GM12878 (cell line): ENCODE results near the gene FANCD2. TPM values are rescaled to one million over a fixed set of nuclear protein-coding genes. Genes with fewer than 3 reads are reported as not detected.
A peak's percentile ranks its signal among the peaks of the same experiment; 100 is the strongest.
"Not testable (repeated sequence)": the region's sequence is repeated elsewhere in the genome, so short reads cannot be mapped to it uniquely, and the experiment has no call there.

Experiments
- ATAC-seq: fragments of 200-7000 bp; cut with Tn5 transposase; 3 replicates; pipeline ENCODE4 v1.9.1; 2020; ENCODE audit warnings: mild to moderate bottlenecking, moderate library complexity
- BruUV-seq: library from RNA; stranded (reverse); fragments of 400-500 nt; replicated peaks from 2 replicates; lab custom pipeline; 2021; lab: Mats Ljungman, UMichigan
- CTCF ChIA-PET: fragments of 300-600 bp; sonication (Branson Sonifier 250); formaldehyde crosslinking; extraction: SDS; loops from one replicate; lab custom pipeline; 2021; ENCODE audit warnings: inconsistent platforms; lab: Yijun Ruan, JAX
- POLR2A ChIA-PET: fragments of 350-600 bp; formaldehyde crosslinking; extraction: SDS; loops from one replicate; lab custom pipeline; 2021; ENCODE audit warnings: inconsistent platforms; lab: Charles Lee
- RAD21 ChIA-PET: fragments of 300-600 bp; sonication (Branson Sonifier 250); formaldehyde crosslinking; loops from one replicate; lab custom pipeline; 2023; ENCODE audit warnings: antibody characterized with exemption; ENCODE audit not compliant: unreplicated experiment; lab: Charles Lee
- SMC1A ChIA-PET: fragments of 300-600 bp; sonication (Branson Sonifier 250); formaldehyde crosslinking; loops from one replicate; lab custom pipeline; 2023; ENCODE audit not compliant: unreplicated experiment, uncharacterized antibody; lab: Charles Lee
- DNase-seq: peaks from one replicate; pipeline ENCODE4 v3.0.0-alpha.2; 2011; ENCODE audit warnings: low read depth, low spot score
- FAIRE-seq: peaks from 3 replicates; lab custom pipeline; 2011; peaks lifted over from hg19 to GRCh38; lab: Jason Lieb, UNC
- H2AFZ ChIP-seq: 2 replicates; pipeline ENCODE4 v1.6.0; 2011; ENCODE audit warnings: low read depth, low read length, control low read depth; ENCODE audit not compliant: control insufficient read depth
- H3K27ac ChIP-seq: 2 replicates; pipeline ENCODE4 v1.5.1; 2011; ENCODE audit warnings: control low read depth; ENCODE audit not compliant: control insufficient read depth, insufficient read depth
- H3K27me3 ChIP-seq, 2 experiments: replicated peaks in 1 of 2; 2 replicates each; pipeline versions ENCODE4 v1.6.0 to v1.6.1; 2011; ENCODE audit warnings: low read length in 1 of 2; ENCODE audit not compliant: control insufficient read depth in 2 of 2, insufficient read depth in 2 of 2
- H3K36me3 ChIP-seq, 2 experiments: 2 replicates each; pipeline ENCODE4 v1.5.1; 2011; ENCODE audit warnings: low read length in 1 of 2; ENCODE audit not compliant: control insufficient read depth in 2 of 2, insufficient read depth in 2 of 2
- H3K4me1 ChIP-seq: 2 replicates; pipeline ENCODE4 v1.6.1; 2011; ENCODE audit warnings: mild to moderate bottlenecking, low read length, moderate library complexity, mixed read lengths; ENCODE audit not compliant: control insufficient read depth, insufficient read depth
- H3K4me2 ChIP-seq: 2 replicates; pipeline ENCODE4 v1.6.0; 2011; ENCODE audit warnings: control low read depth; ENCODE audit not compliant: control insufficient read depth, insufficient read depth
- H3K4me3 ChIP-seq: fragments of 200-600 bp; sonication (generic); 2 replicates; pipeline ENCODE4 v1.5.1; 2016
- H3K79me2 ChIP-seq: 2 replicates; pipeline ENCODE4 v1.6.0; 2011; ENCODE audit warnings: low read length; ENCODE audit not compliant: control insufficient read depth, insufficient read depth
- H3K9ac ChIP-seq: 2 replicates; pipeline ENCODE4 v1.8.0; 2011; ENCODE audit warnings: low read length, control low read depth, mixed read lengths; ENCODE audit not compliant: control insufficient read depth, insufficient read depth
- H3K9me3 ChIP-seq: replicated peaks from 3 replicates; pipeline ENCODE4 v1.5.1; 2011; ENCODE audit warnings: mild to moderate bottlenecking, low read length; ENCODE audit not compliant: control insufficient read depth, insufficient read depth
- H4K20me1 ChIP-seq: 2 replicates; pipeline ENCODE4 v1.6.0; 2011; ENCODE audit not compliant: control insufficient read depth, insufficient read depth
- MXI1 ChIP-seq: fragments of 150-350 bp; IDR thresholded peaks from 2 replicates; pipeline ENCODE4 v1.6.1; 2011; ENCODE audit warnings: low read depth, mild to moderate bottlenecking, inconsistent platforms, low read length, improper control_type of control experiment
- SP1 ChIP-seq: IDR thresholded peaks from one replicate; pipeline ENCODE4 v1.6.1; 2011; ENCODE audit warnings: low read depth, low read length
- ZNF622 ChIP-seq: fragments of 450-650 bp; IDR thresholded peaks from 2 replicates; pipeline ENCODE4 v1.6.1; 2017; ENCODE audit warnings: mild to moderate bottlenecking, inconsistent platforms
- WGBS: methylation state at CpG from one replicate; pipeline ENCODE4 v1.1.6; 2016; ENCODE audit warnings: low lambda C conversion rate; ENCODE audit not compliant: insufficient replicate concordance, insufficient coverage; ENCODE audit errors: missing lambda C conversion rate; 5-methylcytosine and 5-hydroxymethylcytosine counted together
- in situ Hi-C: fragments of 300-500 bp; cut with MboI; formaldehyde crosslinking; loops from 9 replicates; pipeline ENCODE4 v1.14.3; 2018; ENCODE audit warnings: mixed read lengths
- intact Hi-C: fragments of 100-400 bp; cut with micrococcal nuclease; formaldehyde crosslinking; loops from one replicate; pipeline ENCODE4 v1.14.2; 2022; ENCODE audit not compliant: unreplicated experiment
- polyA plus RNA-seq, 11 experiments: library from polyadenylated mRNA; depleted of rRNA in 4 of 11; unstranded in 6 of 11; stranded (reverse) in 5 of 11; fragments of >200 nt; fragmentation: Nextera tagmentation in 4 of 11; fragmentation: Illumina TruSeq in 1 of 11; extraction: Ambion mirVana in 4 of 11; extraction: Trizol in 1 of 11; gene quantifications; 1 replicate in 1 of 11; 2 replicates in 10 of 11; pipeline versions ENCODE4 v1.2.1 to v1.2.3, GENCODE V29; 2011 to 2016; ENCODE audit warnings: inconsistent platforms in 2 of 11, missing spikeins in 2 of 11, low read depth in 1 of 11
- total RNA-seq, 4 experiments: library from RNA; depleted of rRNA in 3 of 4; stranded (reverse); fragments of >200 nt in 3 of 4; fragmentation: Illumina TruSeq in 1 of 4; extraction: Trizol in 1 of 4; gene quantifications; 2 replicates each; pipeline versions ENCODE4 v1.2.1 to v1.2.3, GENCODE V29; 2013 to 2021
- TF ChIP-seq, protein P1 (sequence below): IDR thresholded peaks from 2 replicates; pipeline ENCODE4 v1.6.1; 2011; ENCODE audit warnings: borderline replicate concordance, low read depth, mild to moderate bottlenecking, moderate library complexity, low read length; ENCODE audit not compliant: insufficient read depth, poor library complexity, severe bottlenecking

The FANCD2 gene
- total and polyA plus RNA-seq, 10 of the 15 experiments (the other 5 are each of a cell fraction or from before 2014, with no cell fraction given) = 37.9 to 72.8 (median 56.2) TPM

DNA sequence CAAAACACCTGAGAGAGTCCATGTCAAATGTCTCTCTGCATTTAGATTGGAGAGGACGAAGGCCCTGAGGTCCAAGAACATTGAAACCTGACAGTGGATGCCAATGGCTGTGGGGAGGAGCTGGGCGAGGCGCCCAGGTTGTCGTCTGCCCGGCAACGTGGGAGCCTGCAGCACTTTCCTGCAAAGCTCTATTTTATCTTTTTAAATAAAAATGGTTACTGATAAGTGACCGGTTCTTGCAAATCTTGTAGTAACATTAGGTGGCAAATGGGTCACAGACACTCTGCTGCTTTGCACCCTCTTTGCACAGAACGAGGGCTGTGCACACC lies 19.5 kb upstream of the FANCD2 start:
- intact Hi-C loops (no loop called here), in situ Hi-C loops (no loop called here)
- ChIA-PET RAD21 (no interaction called here), SMC1A (interaction anchor here (0.7 kb wide), 1 partner anchor 93 kb away, joined by 3 read pairs; no protein-coding TSS in a partner anchor), CTCF (no interaction called here), POLR2A (no interaction called here)
- FAIRE-seq (no peak), DNase-seq (no peak), ATAC-seq (no peak)
- Histone ChIP-seq H3K27me3 (no peaks in the 10 kb centered on the region), H3K36me3 (peaks cover 2 to 3% of the 10 kb centered on the region in 2 experiments; a peak in 3 of 4 replicates), H3K9ac (no peak overlapping the region), H3K4me3 (no peak overlapping the region), H2AFZ (no peak overlapping the region), H4K20me1 (no peaks in the 10 kb centered on the region), H3K4me2 (no peak overlapping the region), H3K79me2 (no peaks in the 10 kb centered on the region), H3K27ac (no peak overlapping the region), H3K9me3 (no peaks in the 10 kb centered on the region), H3K4me1 (peaks cover 3% of the 10 kb centered on the region)
- WGBS = 70% methylated on average over 8 of the region's 8 CpGs
- TF ChIP-seq ZNF622 = no peak
- TF ChIP-seq, protein P1, sequence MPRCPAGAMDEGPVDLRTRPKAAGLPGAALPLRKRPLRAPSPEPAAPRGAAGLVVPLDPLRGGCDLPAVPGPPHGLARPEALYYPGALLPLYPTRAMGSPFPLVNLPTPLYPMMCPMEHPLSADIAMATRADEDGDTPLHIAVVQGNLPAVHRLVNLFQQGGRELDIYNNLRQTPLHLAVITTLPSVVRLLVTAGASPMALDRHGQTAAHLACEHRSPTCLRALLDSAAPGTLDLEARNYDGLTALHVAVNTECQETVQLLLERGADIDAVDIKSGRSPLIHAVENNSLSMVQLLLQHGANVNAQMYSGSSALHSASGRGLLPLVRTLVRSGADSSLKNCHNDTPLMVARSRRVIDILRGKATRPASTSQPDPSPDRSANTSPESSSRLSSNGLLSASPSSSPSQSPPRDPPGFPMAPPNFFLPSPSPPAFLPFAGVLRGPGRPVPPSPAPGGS = peak; percentile 28
- TF ChIP-seq MXI1 = no peak
- BruUV-seq = no TSS peak

DNA sequence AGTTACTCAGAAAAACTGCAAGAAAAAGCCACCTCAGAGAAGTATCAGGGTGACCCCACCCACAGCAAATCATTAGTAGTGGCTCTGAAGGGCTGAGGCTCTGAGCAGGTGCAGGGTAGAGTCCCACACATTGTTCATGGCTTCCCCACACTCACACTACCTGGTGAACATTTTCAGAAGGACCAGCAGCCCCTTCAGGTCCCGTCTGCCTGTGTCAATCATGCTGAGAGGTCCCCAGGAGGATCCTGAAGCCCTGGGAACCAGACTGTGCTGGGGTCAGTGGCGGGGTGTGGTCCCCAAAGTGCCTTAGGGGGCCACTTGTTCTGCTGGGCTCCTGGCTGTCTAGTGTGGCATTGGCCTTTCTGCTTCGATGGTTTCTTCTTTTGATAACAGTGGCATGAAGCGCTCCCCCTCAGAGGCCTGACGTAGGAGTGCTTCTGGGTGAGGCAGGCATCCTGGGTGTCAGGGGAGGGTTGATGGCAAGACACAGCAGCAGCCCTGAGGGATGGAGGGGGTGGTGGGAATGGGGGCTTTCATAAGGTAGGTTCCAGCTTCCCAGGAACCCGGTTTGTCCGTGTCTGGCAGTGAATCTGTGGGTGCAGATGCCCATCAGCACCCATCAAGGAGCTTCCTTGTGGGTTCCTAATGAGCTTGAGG lies 19.0 kb upstream of the FANCD2 start:
- Histone ChIP-seq H3K27me3 (no peaks in the 10 kb centered on the region), H3K4me1 (peaks cover 3% of the 10 kb centered on the region), H4K20me1 (no peaks in the 10 kb centered on the region), H3K79me2 (no peaks in the 10 kb centered on the region), H3K4me2 (no peak overlapping the region), H3K9me3 (no peaks in the 10 kb centered on the region), H3K4me3 (no peak overlapping the region), H3K27ac (no peak overlapping the region)
- CTCF ChIA-PET = no interaction called here
- no peak for FAIRE-seq
- 73% methylated on average over 7 of the region's 7 CpGs for WGBS
- no peak for DNase-seq
- in situ Hi-C loops = no loop called here
- BruUV-seq = no TSS peak
- TF ChIP-seq, protein P1 = peak; percentile 5
- no peak for TF ChIP-seq SP1
- TF ChIP-seq, all 136 proteins: peak for 1
- no peak for ATAC-seq
- H2AFZ ChIP-seq = no peak overlapping the region
- intact Hi-C loops = no loop called here
- H3K9ac ChIP-seq = no peak overlapping the region
- POLR2A ChIA-PET = no interaction called here
- RAD21 ChIA-PET = no interaction called here
- peaks cover 2 to 3% of the 10 kb centered on the region in 2 experiments; a peak in 3 of 4 replicates for H3K36me3 ChIP-seq
- SMC1A ChIA-PET = interaction anchor here (0.7 kb wide), 1 partner anchor 93 kb away, joined by 3 read pairs; no protein-coding TSS in a partner anchor

- H2AFZ ChIP-seq, H3K36me3 ChIP-seq, H3K4me2 ChIP-seq, ATAC-seq, H3K27me3 ChIP-seq, H3K4me3 ChIP-seq, SMC1A ChIA-PET, H3K9me3 ChIP-seq, CTCF ChIA-PET, H3K4me1 ChIP-seq, POLR2A ChIA-PET, intact Hi-C loops, H3K9ac ChIP-seq, H3K79me2 ChIP-seq, FAIRE-seq, BruUV-seq, in situ Hi-C loops, DNase-seq, RAD21 ChIA-PET, H3K27ac ChIP-seq, H4K20me1 ChIP-seq: not testable (repeated sequence)
- WGBS = 64% methylated on average over 4 of the region's 4 CpGs
Measured at GRCh38 chr3:10008216-10008587, 18.0 kb upstream of the FANCD2 start.
